HEK293 (cell line): ENCODE results near the gene IFRD2.

ENCODE experiments used
- EGR2 ChIP-seq: fragments of 450-650 bp; formaldehyde crosslinking; IDR thresholded peaks from 2 replicates; pipeline ENCODE4 v1.5.1; 2016; ENCODE audit warnings: low read depth, missing biosample characterization, missing genetic modification characterization
- GLI2 ChIP-seq: fragments of 450-650 bp; formaldehyde crosslinking; IDR thresholded peaks from 2 replicates; pipeline ENCODE4; 2017; ENCODE audit warnings: missing biosample characterization, missing genetic modification characterization, low read depth, borderline replicate concordance
- GLIS2 ChIP-seq: fragments of 450-650 bp; formaldehyde crosslinking; IDR thresholded peaks from 2 replicates; pipeline ENCODE4 v1.5.1; 2016; ENCODE audit warnings: missing biosample characterization, missing genetic modification characterization
- HIC1 ChIP-seq: fragments of 450-650 bp; formaldehyde crosslinking; IDR thresholded peaks from 2 replicates; pipeline ENCODE4 v1.5.1; 2016; ENCODE audit warnings: missing biosample characterization, missing genetic modification characterization
- KLF1 ChIP-seq: fragments of 450-650 bp; formaldehyde crosslinking; IDR thresholded peaks from 2 replicates; pipeline ENCODE4 v1.5.1; 2016; ENCODE audit warnings: missing biosample characterization, missing genetic modification characterization
- KLF17 ChIP-seq: fragments of 450-650 bp; formaldehyde crosslinking; IDR thresholded peaks from 2 replicates; pipeline ENCODE4 v1.5.1; 2016; ENCODE audit warnings: missing biosample characterization, missing genetic modification characterization
- KLF8 ChIP-seq: fragments of 450-650 bp; formaldehyde crosslinking; IDR thresholded peaks from 2 replicates; pipeline ENCODE4 v1.5.1; 2016; ENCODE audit warnings: missing biosample characterization, missing genetic modification characterization
- KLF9 ChIP-seq: fragments of 450-650 bp; formaldehyde crosslinking; IDR thresholded peaks from 2 replicates; pipeline ENCODE4 v1.5.1; 2016; ENCODE audit warnings: missing biosample characterization, missing genetic modification characterization, low read depth
- MEIS1 ChIP-seq: sonication (generic); formaldehyde crosslinking; IDR thresholded peaks from 2 replicates; pipeline ENCODE4 v1.8.1; 2022; ENCODE audit warnings: missing genetic modification reagents, mild to moderate bottlenecking, borderline replicate concordance
- TCF7L2 ChIP-seq: IDR thresholded peaks from 2 replicates; pipeline ENCODE4 v1.6.1; 2011; ENCODE audit warnings: low read depth, mild to moderate bottlenecking, inconsistent platforms, low read length, moderate library complexity, borderline replicate concordance
- TRIM28 ChIP-seq: IDR thresholded peaks from 2 replicates; pipeline ENCODE4 v1.6.1; 2011; ENCODE audit warnings: low read length, control low read depth, borderline replicate concordance
- YY2 ChIP-seq: fragments of 450-650 bp; formaldehyde crosslinking; IDR thresholded peaks from 2 replicates; pipeline ENCODE4 v1.5.1; 2016; ENCODE audit warnings: missing biosample characterization, missing genetic modification characterization
- ZBTB20 ChIP-seq: fragments of 450-650 bp; formaldehyde crosslinking; IDR thresholded peaks from 2 replicates; pipeline ENCODE4 v1.5.1; 2016; ENCODE audit warnings: missing biosample characterization, missing genetic modification characterization
- ZFHX2 ChIP-seq: fragments of 450-650 bp; formaldehyde crosslinking; conservative IDR thresholded peaks from 2 replicates; pipeline ENCODE4 v1.5.1; 2016; ENCODE audit warnings: missing biosample characterization, missing genetic modification characterization
- ZNF121 ChIP-seq: fragments of 450-650 bp; formaldehyde crosslinking; IDR thresholded peaks from 2 replicates; pipeline ENCODE4 v1.5.1; 2016; ENCODE audit warnings: missing biosample characterization, missing genetic modification characterization
- ZNF140 ChIP-seq: fragments of 450-650 bp; formaldehyde crosslinking; IDR thresholded peaks from 2 replicates; pipeline ENCODE4 v1.5.1; 2016; ENCODE audit warnings: missing biosample characterization, missing genetic modification characterization
- ZNF157 ChIP-seq: fragments of 450-650 bp; formaldehyde crosslinking; IDR thresholded peaks from 2 replicates; pipeline ENCODE4 v1.5.1; 2016; ENCODE audit warnings: missing biosample characterization, missing genetic modification characterization
- ZNF19 ChIP-seq: fragments of 450-650 bp; formaldehyde crosslinking; IDR thresholded peaks from 2 replicates; pipeline ENCODE4; 2016; ENCODE audit warnings: missing biosample characterization, missing genetic modification characterization, low read depth
- ZNF266 ChIP-seq: fragments of 450-650 bp; formaldehyde crosslinking; IDR thresholded peaks from 2 replicates; pipeline ENCODE4 v1.5.1; 2016; ENCODE audit warnings: missing biosample characterization, missing genetic modification characterization, low read depth
- ZNF302 ChIP-seq: fragments of 450-650 bp; formaldehyde crosslinking; IDR thresholded peaks from 2 replicates; pipeline ENCODE4 v1.5.1; 2016; ENCODE audit warnings: missing biosample characterization, missing genetic modification characterization, low read depth
- ZNF311 ChIP-seq: fragments of 450-650 bp; formaldehyde crosslinking; IDR thresholded peaks from 2 replicates; pipeline ENCODE4 v1.5.1; 2017; ENCODE audit warnings: missing biosample characterization, missing genetic modification characterization, borderline replicate concordance
- ZNF335 ChIP-seq: fragments of 450-650 bp; formaldehyde crosslinking; conservative IDR thresholded peaks from 2 replicates; pipeline ENCODE4 v1.5.1; 2016; ENCODE audit warnings: missing biosample characterization, missing genetic modification characterization
- ZNF341 ChIP-seq: fragments of 450-650 bp; formaldehyde crosslinking; IDR thresholded peaks from 2 replicates; pipeline ENCODE4; 2016; ENCODE audit warnings: low read depth, missing biosample characterization, missing genetic modification characterization
- ZNF362 ChIP-seq: fragments of 450-650 bp; formaldehyde crosslinking; IDR thresholded peaks from 2 replicates; pipeline ENCODE4 v1.5.1; 2016; ENCODE audit warnings: missing biosample characterization, missing genetic modification characterization
- ZNF398 ChIP-seq: fragments of 450-650 bp; formaldehyde crosslinking; IDR thresholded peaks from 2 replicates; pipeline ENCODE4 v1.5.1; 2017; ENCODE audit warnings: missing biosample characterization, missing genetic modification characterization
- ZNF48 ChIP-seq: fragments of 450-650 bp; formaldehyde crosslinking; IDR thresholded peaks from 2 replicates; pipeline ENCODE4 v1.5.1; 2016; ENCODE audit warnings: missing biosample characterization, missing genetic modification characterization
- ZNF514 ChIP-seq: fragments of 450-650 bp; formaldehyde crosslinking; IDR thresholded peaks from 2 replicates; pipeline ENCODE4 v1.5.1; 2016; ENCODE audit warnings: missing biosample characterization, missing genetic modification characterization
- ZNF580 ChIP-seq: fragments of 450-650 bp; formaldehyde crosslinking; IDR thresholded peaks from 2 replicates; pipeline ENCODE4 v1.5.1; 2016; ENCODE audit warnings: missing biosample characterization, missing genetic modification characterization
- ZNF600 ChIP-seq: fragments of 450-650 bp; formaldehyde crosslinking; IDR thresholded peaks from 2 replicates; pipeline ENCODE4 v1.5.1; 2016; ENCODE audit warnings: missing biosample characterization, missing genetic modification characterization
- ZNF621 ChIP-seq: fragments of 450-650 bp; formaldehyde crosslinking; IDR thresholded peaks from 2 replicates; pipeline ENCODE4 v1.5.1; 2017; ENCODE audit warnings: missing biosample characterization, missing genetic modification characterization
- ZNF692 ChIP-seq: fragments of 450-650 bp; formaldehyde crosslinking; IDR thresholded peaks from 2 replicates; pipeline ENCODE4 v1.5.1; 2016; ENCODE audit warnings: missing biosample characterization, missing genetic modification characterization
- ZNF701 ChIP-seq: fragments of 450-650 bp; formaldehyde crosslinking; IDR thresholded peaks from 2 replicates; pipeline ENCODE4 v1.5.1; 2016; ENCODE audit warnings: missing biosample characterization, missing genetic modification characterization
- ZNF768 ChIP-seq: fragments of 450-650 bp; formaldehyde crosslinking; IDR thresholded peaks from 2 replicates; pipeline ENCODE4 v1.5.1; 2018; ENCODE audit warnings: missing biosample characterization, mild to moderate bottlenecking, missing genetic modification characterization
- ZSCAN30 ChIP-seq: fragments of 450-650 bp; IDR thresholded peaks from 2 replicates; pipeline ENCODE4 v1.5.1; 2018; ENCODE audit warnings: missing biosample characterization, mild to moderate bottlenecking, missing genetic modification characterization, moderate library complexity

Gene IFRD2

GRCh38 chr3:50268703-50269451, 23.4 kb downstream of the IFRD2 start, which contains the start of gene SEMA3B (continued):
- TF ChIP-seq ZNF398 (tag by site-specific recombination) (peak; percentile 93), ZFHX2 (tag by site-specific recombination) (peak; percentile 84), TRIM28 (no peak), ZNF362 (tag by site-specific recombination) (no peak), ZNF768 (no peak), ZNF600 (tag by site-specific recombination) (peak; percentile 58), ZNF701 (tag by site-specific recombination) (no peak), ZNF48 (tag by site-specific recombination) (no peak), ZNF302 (no peak), ZSCAN30 (no peak), ZNF157 (tag by site-specific recombination) (no peak), ZNF335 (tag by site-specific recombination) (no peak), EGR2 (peak; percentile 61), MEIS1 (CRISPR knock-in tag) (no peak), GLI2 (tag by site-specific recombination) (no peak), ZNF580 (tag by site-specific recombination) (no peak), KLF8 (tag by site-specific recombination) (peak; percentile 33; the same call in 1 of the 2 replicates), ZNF19 (tag by site-specific recombination) (no peak), GLIS2 (peak; percentile 52), KLF17 (tag by site-specific recombination) (peak; percentile 98), HIC1 (tag by site-specific recombination) (peak; percentile 51; the same call in 1 of the 2 replicates), ZNF311 (tag by site-specific recombination) (no peak), ZNF692 (tag by site-specific recombination) (no peak), ZNF266 (tag by site-specific recombination) (no peak), ZBTB20 (peak; percentile 53), KLF9 (tag by site-specific recombination) (no peak), ZNF514 (tag by site-specific recombination) (no peak), ZNF621 (tag by site-specific recombination) (no peak), YY2 (no peak), ZNF341 (tag by site-specific recombination) (no peak), ZNF140 (tag by site-specific recombination) (no peak), TCF7L2 (no peak), ZNF121 (tag by site-specific recombination) (no peak), KLF1 (tag by site-specific recombination) (peak; percentile 99)
